Central memory CD8-positive, alpha-beta T cell (primary cell): ENCODE data around the gene PCDHB3.
"Not testable (repeated sequence)": the region's sequence is repeated elsewhere in the genome, so short reads cannot be mapped to it uniquely, and the experiment has no call there.

Experiments
- ATAC-seq: fragments of 150-1000 bp; cut with Tn5 transposase; replicated peaks from 2 replicates; pipeline ENCODE4 v1.10.0; 2022; ENCODE audit warnings: mild to moderate bottlenecking, moderate FRiP score, moderate number of reproducible peaks; ENCODE audit not compliant: poor library complexity, severe bottlenecking; ENCODE audit errors: extremely low read depth
- DNase-seq, 2 donors: peaks; one replicate each; pipeline ENCODE4 v3.0.0; 2021; ENCODE audit warnings: low spot score in 2 of 2
- H3K27ac Mint-ChIP-seq: one replicate; pipeline ENCODE4 v1.8.0; 2022; ENCODE audit warnings: low read depth, mild to moderate bottlenecking, moderate library complexity, mixed read lengths
- H3K27me3 Mint-ChIP-seq: one replicate; pipeline ENCODE4 v1.8.0; 2022; ENCODE audit warnings: mixed read lengths
- H3K36me3 Mint-ChIP-seq: one replicate; pipeline ENCODE4 v1.8.0; 2022; ENCODE audit warnings: mild to moderate bottlenecking, moderate library complexity, mixed read lengths; ENCODE audit not compliant: insufficient read depth
- H3K4me1 Mint-ChIP-seq: one replicate; pipeline ENCODE4 v1.8.0; 2022; ENCODE audit warnings: mixed read lengths
- H3K4me3 Mint-ChIP-seq: one replicate; pipeline ENCODE4 v1.8.0; 2022; ENCODE audit warnings: mild to moderate bottlenecking, moderate library complexity, mixed read lengths
- H3K9me3 Mint-ChIP-seq: one replicate; pipeline ENCODE4 v1.8.0; 2022; ENCODE audit warnings: mixed read lengths

PCDHB3 gene

GRCh38 chr5:141150993-141151325, 50.7 kb downstream of the PCDHB3 start:
- Mint-ChIP-seq H3K36me3 (no peaks in the 10 kb centered on the region), H3K27me3 (peaks cover 61% of the 10 kb centered on the region), H3K4me1 (no peaks in the 10 kb centered on the region), H3K9me3 (peaks cover 6% of the 10 kb centered on the region), H3K27ac (no peak overlapping the region), H3K4me3 (no peak overlapping the region)
- DNase-seq, result no peak
- no peak for ATAC-seq

- H3K36me3 Mint-ChIP-seq, H3K4me1 Mint-ChIP-seq, H3K27ac Mint-ChIP-seq, H3K9me3 Mint-ChIP-seq, H3K4me3 Mint-ChIP-seq, ATAC-seq, DNase-seq: not testable (repeated sequence)
- H3K27me3 Mint-ChIP-seq, result peaks cover 61% of the 10 kb centered on the region
Measured at GRCh38 chr5:141151632-141152031, 51.4 kb downstream of the PCDHB3 start.

- H3K9me3 Mint-ChIP-seq, DNase-seq, H3K27ac Mint-ChIP-seq, ATAC-seq, H3K4me3 Mint-ChIP-seq, H3K36me3 Mint-ChIP-seq, H3K4me1 Mint-ChIP-seq: not testable (repeated sequence)
- H3K27me3 Mint-ChIP-seq, result peaks cover 60% of the 10 kb centered on the region
Measured at GRCh38 chr5:141152096-141152495, 51.8 kb downstream of the PCDHB3 start.
